NCI-H146 treated with DMSO at 0.1 percent for 48 hours (cell line): ENCODE measurements around the gene PIK3C3.
"Not testable (repeated sequence)": the region's sequence is repeated elsewhere in the genome, so short reads cannot be mapped to it uniquely, and the experiment has no call there.

Experiments used
- DNase-seq: peaks from one replicate; lab custom pipeline; 2025; ENCODE audit not compliant: unreplicated experiment; lab: John Stamatoyannopoulos, UW

PIK3C3 gene

GRCh38 chr18:42068030-42068429, 113.0 kb downstream of the PIK3C3 start:
- no peak for DNase-seq

- DNase-seq, result no peak
Observed at GRCh38 chr18:42069036-42069435, 114.0 kb downstream of the PIK3C3 start.

- no peak for DNase-seq
Observed at GRCh38 chr18:42072407-42072806, 117.4 kb downstream of the PIK3C3 start.

GRCh38 chr18:42074704-42075103, 119.7 kb downstream of the PIK3C3 start:
- DNase-seq, result no peak

GRCh38 chr18:42078711-42079110, 123.7 kb downstream of the PIK3C3 start:
- no peak for DNase-seq

GRCh38 chr18:42080340-42080739, 125.3 kb downstream of the PIK3C3 start:
- DNase-seq, result no peak

- DNase-seq, result no peak
Observed at GRCh38 chr18:42082415-42083234, 127.6 kb downstream of the PIK3C3 start.

- DNase-seq, result no peak
Observed at GRCh38 chr18:42086288-42086687, 131.3 kb downstream of the PIK3C3 start.

- DNase-seq, result no peak
Observed at GRCh38 chr18:42087235-42087634, 132.2 kb downstream of the PIK3C3 start.

GRCh38 chr18:42087876-42088275, 132.8 kb downstream of the PIK3C3 start:
- no peak for DNase-seq

- no peak for DNase-seq
Observed at GRCh38 chr18:42092848-42093247, 137.8 kb downstream of the PIK3C3 start.

- DNase-seq, result no peak
Observed at GRCh38 chr18:42094875-42095274, 139.8 kb downstream of the PIK3C3 start.

GRCh38 chr18:42095732-42096377, 140.8 kb downstream of the PIK3C3 start:
- no peak for DNase-seq

GRCh38 chr18:42100248-42100647, 145.2 kb downstream of the PIK3C3 start:
- DNase-seq, result no peak

- DNase-seq, result no peak
Observed at GRCh38 chr18:42100911-42101310, 145.9 kb downstream of the PIK3C3 start.

- DNase-seq, result peak; percentile 15
Observed at GRCh38 chr18:42105394-42105793, 150.4 kb downstream of the PIK3C3 start.

- DNase-seq, result no peak
Observed at GRCh38 chr18:42106784-42107183, 151.8 kb downstream of the PIK3C3 start.

GRCh38 chr18:42107287-42107686, 152.3 kb downstream of the PIK3C3 start:
- DNase-seq, result no peak

- peak; percentile 21 for DNase-seq
Observed at GRCh38 chr18:42107691-42108450, 152.8 kb downstream of the PIK3C3 start.

- not testable (repeated sequence) for DNase-seq
Observed at GRCh38 chr18:42112147-42112546, 157.1 kb downstream of the PIK3C3 start.

- DNase-seq, result no peak
Observed at GRCh38 chr18:42112657-42113420, 157.8 kb downstream of the PIK3C3 start.
